PC-3 (cell line): ENCODE results near the gene NOTCH1. TPM values are rescaled to one million over a fixed set of nuclear protein-coding genes. Genes with fewer than 3 reads are reported as not detected.

Experiments used
- ATAC-seq: fragments of 200-7000 bp; cut with Tn5 transposase; 2 replicates; pipeline ENCODE4 v1.9.1; 2020; ENCODE audit warnings: mild to moderate bottlenecking, moderate library complexity
- BruUV-seq: library from RNA; stranded (reverse); fragments of 400-500 nt; replicated peaks from 2 replicates; lab custom pipeline; 2021; lab: Mats Ljungman, UMichigan
- CTCF ChIA-PET: fragments of 300-600 bp; sonication (Branson Sonifier 250); formaldehyde crosslinking; loops from one replicate; lab custom pipeline; 2022; ENCODE audit warnings: antibody characterized with exemption; lab: Charles Lee
- POLR2A ChIA-PET: fragments of 300-600 bp; sonication (Branson Sonifier 250); formaldehyde crosslinking; loops from one replicate; lab custom pipeline; 2022; ENCODE audit warnings: antibody characterized with exemption; ENCODE audit not compliant: unreplicated experiment; lab: Charles Lee
- DNase-seq: peaks from one replicate; pipeline ENCODE4 v3.0.0-alpha.2; 2015
- H2AFZ ChIP-seq: fragments of 300-600 bp; sonication (generic); 2 replicates; pipeline ENCODE4 v1.6.0; 2016; ENCODE audit warnings: antibody characterized with exemption, low read length
- H3F3A ChIP-seq: fragments of 300-600 bp; sonication (generic); one replicate; pipeline ENCODE4 v1.6.0; 2017; ENCODE audit warnings: antibody characterized with exemption, low read length, control low read depth, mild to moderate bottlenecking; ENCODE audit not compliant: unreplicated experiment
- H3K27ac ChIP-seq: fragments of 300-600 bp; sonication (generic); 2 replicates; pipeline ENCODE4 v1.5.1; 2016; ENCODE audit warnings: mild to moderate bottlenecking, low read length
- H3K27me3 ChIP-seq: fragments of 300-600 bp; sonication (generic); 2 replicates; pipeline ENCODE4 v1.6.1; 2016; ENCODE audit warnings: low read length, mixed read lengths
- H3K36me3 ChIP-seq: fragments of 300-600 bp; sonication (generic); 2 replicates; pipeline ENCODE4 v1.6.1; 2016; ENCODE audit warnings: low read depth, mixed run types, low read length, mixed read lengths
- H3K4me1 ChIP-seq: fragments of 300-600 bp; sonication (generic); 2 replicates; pipeline ENCODE4 v1.5.1; 2016; ENCODE audit warnings: low read length; ENCODE audit not compliant: insufficient read depth
- H3K4me2 ChIP-seq: fragments of 300-600 bp; sonication (generic); 2 replicates; pipeline ENCODE4 v1.6.0; 2016; ENCODE audit warnings: low read length
- H3K4me3 ChIP-seq: fragments of 300-600 bp; sonication (generic); 2 replicates; pipeline ENCODE4 v1.5.1; 2016; ENCODE audit warnings: mild to moderate bottlenecking, low read length, mixed read lengths
- H3K79me2 ChIP-seq: fragments of 300-600 bp; sonication (generic); 2 replicates; pipeline ENCODE4 v1.6.1; 2017; ENCODE audit warnings: low read length, mixed read lengths
- H3K9ac ChIP-seq: fragments of 300-600 bp; sonication (generic); 2 replicates; pipeline ENCODE4 v1.6.0; 2016; ENCODE audit warnings: mild to moderate bottlenecking, low read length
- H3K9me2 ChIP-seq: fragments of 300-600 bp; sonication (generic); replicated peaks from 2 replicates; pipeline ENCODE4 v1.6.1; 2016; ENCODE audit warnings: mixed run types, low read length, mixed read lengths
- H3K9me3 ChIP-seq: fragments of 300-600 bp; sonication (generic); 2 replicates; pipeline ENCODE4 v1.6.1; 2016; ENCODE audit warnings: low read length, mixed read lengths
- H4K20me1 ChIP-seq: fragments of 300-600 bp; sonication (generic); 2 replicates; pipeline ENCODE4 v1.6.1; 2016; ENCODE audit warnings: low read length, mixed read lengths
- EZH2 ChIP-seq: fragments of 300-600 bp; sonication (generic); IDR thresholded peaks from one replicate; pipeline ENCODE4 v1.6.1; 2017; ENCODE audit warnings: antibody characterized with exemption, mild to moderate bottlenecking, low read length; ENCODE audit not compliant: unreplicated experiment
- EZH2phosphoT487 ChIP-seq: fragments of 300-600 bp; sonication (generic); IDR thresholded peaks from 2 replicates; pipeline ENCODE4 v1.6.1; 2018; ENCODE audit warnings: mild to moderate bottlenecking, antibody characterized with exemption, low read length, borderline replicate concordance
- intact Hi-C: fragments of 100-400 bp; cut with micrococcal nuclease; formaldehyde crosslinking; loops from 2 replicates; pipeline ENCODE4 v1.9.0; 2023
- total RNA-seq: library from RNA; depleted of rRNA; stranded (reverse); fragments of >200 nt; gene quantifications from 2 replicates; pipeline ENCODE4 v1.2.3, GENCODE V29; 2014
- TF ChIP-seq, protein P1 (sequence below): fragments of 300-600 bp; sonication (generic); conservative IDR thresholded peaks from 2 replicates; pipeline ENCODE4 v1.5.1; 2017; ENCODE audit warnings: antibody characterized with exemption, low read depth, mild to moderate bottlenecking, low read length

Gene NOTCH1
- total RNA-seq, 1 experiment from 2014 or later, result 14.3 TPM

DNA sequence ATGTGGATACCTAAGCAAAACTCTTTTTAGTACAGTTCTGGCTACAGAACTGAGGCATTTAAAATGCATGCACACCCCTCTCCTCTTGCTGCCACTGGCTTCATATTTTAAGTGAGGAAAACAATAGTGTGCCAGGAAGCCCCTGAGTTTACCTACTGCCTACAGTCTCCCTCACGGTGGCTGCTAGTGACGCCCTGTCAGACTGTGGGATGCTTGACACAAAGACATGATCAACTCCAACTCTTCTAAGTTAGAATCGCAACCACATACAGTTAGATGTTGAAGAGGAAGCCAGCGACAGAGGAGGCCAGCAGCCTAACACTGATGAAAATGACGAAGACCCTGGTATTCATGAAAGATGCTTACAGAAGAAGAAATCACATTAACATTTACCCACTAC lies 64.3 kb downstream of the NOTCH1 start:
- no peak overlapping the region for H3K27ac ChIP-seq
- peaks cover 15% of the 10 kb centered on the region for H3K36me3 ChIP-seq
- H3F3A ChIP-seq, result no peaks in the 10 kb centered on the region
- H2AFZ ChIP-seq, result no peak overlapping the region
- no peaks in the 10 kb centered on the region for H3K9me2 ChIP-seq
- peak overlapping the region; percentile 96 for H3K9ac ChIP-seq
- no peaks in the 10 kb centered on the region for H3K9me3 ChIP-seq
- no peaks in the 10 kb centered on the region for H3K27me3 ChIP-seq
- ATAC-seq (no peak), DNase-seq (peak; percentile 1)
- H3K4me3 ChIP-seq, result peak overlapping the region; percentile 99
- ChIA-PET POLR2A (no interaction called here), CTCF (no interaction called here)
- TF ChIP-seq, protein P1, sequence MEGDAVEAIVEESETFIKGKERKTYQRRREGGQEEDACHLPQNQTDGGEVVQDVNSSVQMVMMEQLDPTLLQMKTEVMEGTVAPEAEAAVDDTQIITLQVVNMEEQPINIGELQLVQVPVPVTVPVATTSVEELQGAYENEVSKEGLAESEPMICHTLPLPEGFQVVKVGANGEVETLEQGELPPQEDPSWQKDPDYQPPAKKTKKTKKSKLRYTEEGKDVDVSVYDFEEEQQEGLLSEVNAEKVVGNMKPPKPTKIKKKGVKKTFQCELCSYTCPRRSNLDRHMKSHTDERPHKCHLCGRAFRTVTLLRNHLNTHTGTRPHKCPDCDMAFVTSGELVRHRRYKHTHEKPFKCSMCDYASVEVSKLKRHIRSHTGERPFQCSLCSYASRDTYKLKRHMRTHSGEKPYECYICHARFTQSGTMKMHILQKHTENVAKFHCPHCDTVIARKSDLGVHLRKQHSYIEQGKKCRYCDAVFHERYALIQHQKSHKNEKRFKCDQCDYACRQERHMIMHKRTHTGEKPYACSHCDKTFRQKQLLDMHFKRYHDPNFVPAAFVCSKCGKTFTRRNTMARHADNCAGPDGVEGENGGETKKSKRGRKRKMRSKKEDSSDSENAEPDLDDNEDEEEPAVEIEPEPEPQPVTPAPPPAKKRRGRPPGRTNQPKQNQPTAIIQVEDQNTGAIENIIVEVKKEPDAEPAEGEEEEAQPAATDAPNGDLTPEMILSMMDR, result no peak
- TF ChIP-seq EZH2, result no peak
- TF ChIP-seq EZH2phosphoT487, result no peak
- H3K4me1 ChIP-seq, result peaks cover 7% of the 10 kb centered on the region; the same call in 1 of the 2 replicates
- peaks cover 62% of the 10 kb centered on the region for H3K79me2 ChIP-seq
- intact Hi-C loops, result loop anchor here (10.0 kb wide), 1 partner anchor 63 kb away; the partner anchor contains the start of gene NOTCH1
- H4K20me1 ChIP-seq, result peaks cover 24% of the 10 kb centered on the region
- BruUV-seq, result no TSS peak
- peak overlapping the region; percentile 96 for H3K4me2 ChIP-seq

DNA sequence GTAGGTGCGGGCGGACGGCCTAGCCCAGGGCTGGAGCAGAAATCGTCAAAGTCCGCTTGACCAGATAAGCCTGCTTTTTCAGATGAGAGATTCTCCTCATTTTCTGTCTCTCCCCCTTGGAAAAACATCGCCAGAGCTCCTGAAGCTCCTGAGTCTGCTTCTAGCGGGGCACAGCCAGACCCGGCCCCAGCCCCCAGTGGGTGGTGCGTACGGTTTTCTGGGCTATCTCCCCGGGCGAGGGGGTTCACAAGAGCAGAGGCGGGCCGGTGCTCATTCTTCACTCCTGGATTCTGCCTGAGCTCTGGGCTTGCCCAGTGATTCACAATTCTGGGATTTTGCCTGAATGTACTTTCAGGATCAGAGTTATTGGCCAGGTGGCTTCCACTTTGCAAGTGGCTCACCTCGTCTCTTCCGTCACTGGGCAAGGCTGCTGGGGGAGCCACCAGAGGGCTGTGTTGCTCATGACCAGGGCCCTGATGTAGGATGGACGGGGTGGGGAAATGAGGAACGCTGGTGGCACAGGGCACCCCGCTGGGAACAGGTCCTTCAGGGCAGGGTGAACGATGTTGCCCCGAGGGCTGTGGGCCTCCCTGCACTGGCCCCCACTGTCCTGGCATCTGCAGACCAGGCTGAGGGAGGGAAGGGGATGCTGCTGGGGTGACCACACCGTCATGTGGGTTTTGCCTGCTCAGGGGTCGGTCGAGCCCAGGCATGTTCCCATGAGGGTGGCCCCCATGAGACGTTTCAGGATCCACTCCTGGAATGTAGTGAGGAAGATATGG lies 69.3 kb downstream of the NOTCH1 start:
- no TSS peak for BruUV-seq
- no peak overlapping the region for H3K4me3 ChIP-seq
- H3F3A ChIP-seq, result no peaks in the 10 kb centered on the region
- H3K4me2 ChIP-seq, result no peak overlapping the region
- peaks cover 3% of the 10 kb centered on the region; the same call in 1 of the 2 replicates for H3K4me1 ChIP-seq
- intact Hi-C loops, result no loop called here
- no peak for DNase-seq
- H2AFZ ChIP-seq, result no peak overlapping the region
- H4K20me1 ChIP-seq, result peaks cover 16% of the 10 kb centered on the region
- no peak overlapping the region for H3K9ac ChIP-seq
- ChIA-PET CTCF (no interaction called here), POLR2A (no interaction called here)
- TF ChIP-seq, protein P1, result no peak
- TF ChIP-seq EZH2phosphoT487 (no peak), EZH2 (no peak)
- no peaks in the 10 kb centered on the region for H3K9me3 ChIP-seq
- ATAC-seq, result no peak
- H3K36me3 ChIP-seq, result peaks cover 23% of the 10 kb centered on the region
- H3K27me3 ChIP-seq, result no peaks in the 10 kb centered on the region
- H3K79me2 ChIP-seq, result peaks cover 83% of the 10 kb centered on the region
- H3K27ac ChIP-seq, result no peak overlapping the region
- no peaks in the 10 kb centered on the region for H3K9me2 ChIP-seq
